ENCODE data around the gene STARD5. TPM values are rescaled to one million over a fixed set of nuclear protein-coding genes. Genes with fewer than 3 reads are reported as not detected.

STARD5 gene
- total RNA-seq, 1 experiment from 2014 or later: 0.41 TPM

DNA sequence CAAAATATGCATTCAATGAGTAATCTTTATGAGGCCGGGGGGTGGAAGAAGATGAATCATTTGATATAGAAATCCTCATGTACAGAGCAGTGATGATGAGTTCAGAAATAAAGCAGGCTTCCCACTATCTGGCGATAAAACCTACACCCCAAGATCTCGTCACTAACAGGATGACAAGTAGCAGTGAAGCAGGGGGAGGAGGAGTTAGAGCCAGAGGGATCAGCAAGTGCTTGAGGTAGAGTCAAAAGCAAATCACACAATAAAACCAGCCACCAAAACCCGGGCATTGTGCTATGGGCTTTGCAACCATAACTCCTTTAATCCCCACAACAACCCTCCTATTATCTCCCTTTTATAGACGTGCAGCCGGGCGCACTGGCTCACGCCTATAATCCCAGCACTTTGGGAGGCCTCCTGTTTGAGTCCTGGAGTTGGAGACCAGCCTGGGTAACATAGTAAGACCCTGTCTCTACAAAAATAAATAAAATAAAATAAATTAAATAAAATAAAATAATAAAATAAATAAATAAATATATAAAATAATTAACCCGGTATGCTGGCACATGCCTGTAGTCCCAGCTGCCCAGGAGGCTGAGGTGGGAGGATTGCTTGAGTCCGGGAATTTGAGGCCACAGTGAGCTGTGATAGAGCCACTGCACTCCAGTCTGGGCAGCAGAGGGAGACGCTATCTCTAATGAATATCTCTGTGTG lies 53.0 kb downstream of the STARD5 start:
- H3K4me3 ChIP-seq: no peak overlapping the region
- H4K20me1 ChIP-seq (ENCODE audit: insufficient read depth): no peaks in the 10 kb centered on the region
- no peaks in the 10 kb centered on the region for H3K79me2 ChIP-seq (ENCODE audit: low read depth)
- no peaks in the 10 kb centered on the region for H3K9me3 ChIP-seq (ENCODE audit: insufficient read depth, low read depth)
- POLR2A ChIA-PET (ENCODE audit: unreplicated experiment): no interaction called here
- no peak for TF ChIP-seq EZH2 (IDR thresholded peaks at IDR 0.05; ENCODE audit: low read depth)
- TF ChIP-seq, protein P1, sequence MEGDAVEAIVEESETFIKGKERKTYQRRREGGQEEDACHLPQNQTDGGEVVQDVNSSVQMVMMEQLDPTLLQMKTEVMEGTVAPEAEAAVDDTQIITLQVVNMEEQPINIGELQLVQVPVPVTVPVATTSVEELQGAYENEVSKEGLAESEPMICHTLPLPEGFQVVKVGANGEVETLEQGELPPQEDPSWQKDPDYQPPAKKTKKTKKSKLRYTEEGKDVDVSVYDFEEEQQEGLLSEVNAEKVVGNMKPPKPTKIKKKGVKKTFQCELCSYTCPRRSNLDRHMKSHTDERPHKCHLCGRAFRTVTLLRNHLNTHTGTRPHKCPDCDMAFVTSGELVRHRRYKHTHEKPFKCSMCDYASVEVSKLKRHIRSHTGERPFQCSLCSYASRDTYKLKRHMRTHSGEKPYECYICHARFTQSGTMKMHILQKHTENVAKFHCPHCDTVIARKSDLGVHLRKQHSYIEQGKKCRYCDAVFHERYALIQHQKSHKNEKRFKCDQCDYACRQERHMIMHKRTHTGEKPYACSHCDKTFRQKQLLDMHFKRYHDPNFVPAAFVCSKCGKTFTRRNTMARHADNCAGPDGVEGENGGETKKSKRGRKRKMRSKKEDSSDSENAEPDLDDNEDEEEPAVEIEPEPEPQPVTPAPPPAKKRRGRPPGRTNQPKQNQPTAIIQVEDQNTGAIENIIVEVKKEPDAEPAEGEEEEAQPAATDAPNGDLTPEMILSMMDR (conservative IDR thresholded peaks at IDR 0.05): no peak
- CTCF ChIA-PET: no interaction called here
- no peaks in the 10 kb centered on the region for H3K9me2 ChIP-seq (ENCODE audit: insufficient read depth)
- intact Hi-C loops (cut with micrococcal nuclease; ENCODE audit: unreplicated experiment): no loop called here
- no peak overlapping the region for H3K27ac ChIP-seq
- no peaks in the 10 kb centered on the region for H3K36me3 ChIP-seq (ENCODE audit: low read depth)
- H3K4me2 ChIP-seq: no peak overlapping the region
- H3K27me3 ChIP-seq (ENCODE audit: insufficient read depth, low read depth): peaks cover 57% of the 10 kb centered on the region
- no TSS peak for BruUV-seq (replicated peaks)
- H2AFZ ChIP-seq: no peak overlapping the region
- no peak for DNase-seq
- H3F3A ChIP-seq (ENCODE audit: insufficient read depth, low read depth): no peaks in the 10 kb centered on the region
- H3K4me1 ChIP-seq (replicated peaks; ENCODE audit: insufficient read depth): no peaks in the 10 kb centered on the region

DNA sequence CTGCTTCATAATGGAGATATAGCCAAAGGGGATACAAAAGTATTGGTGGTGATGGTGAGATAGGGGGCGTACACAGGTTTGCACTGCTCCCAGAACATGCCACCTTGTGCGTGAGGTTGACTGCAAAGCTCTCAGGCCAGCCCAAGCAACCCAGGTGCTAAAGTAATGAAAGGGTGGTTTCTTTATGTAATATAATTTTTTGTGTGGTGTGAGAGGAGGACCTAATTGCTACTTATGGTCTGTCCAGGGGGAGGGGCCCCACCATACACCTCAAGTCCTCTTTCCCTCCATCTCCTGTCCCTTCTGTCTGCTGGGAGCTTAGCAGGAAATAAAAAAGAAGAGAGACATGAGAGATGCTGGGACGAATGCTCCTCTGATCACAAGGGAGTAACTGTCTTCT lies 53.8 kb downstream of the STARD5 start:
- H3K36me3 ChIP-seq (ENCODE audit: low read depth): no peaks in the 10 kb centered on the region
- BruUV-seq (replicated peaks): no TSS peak
- no peaks in the 10 kb centered on the region for H4K20me1 ChIP-seq (ENCODE audit: insufficient read depth)
- no peak overlapping the region for H3K4me2 ChIP-seq
- no peaks in the 10 kb centered on the region for H3K4me1 ChIP-seq (replicated peaks; ENCODE audit: insufficient read depth)
- intact Hi-C loops (cut with micrococcal nuclease; ENCODE audit: unreplicated experiment): no loop called here
- H3K4me3 ChIP-seq: no peak overlapping the region
- no peaks in the 10 kb centered on the region for H3F3A ChIP-seq (ENCODE audit: insufficient read depth, low read depth)
- H3K79me2 ChIP-seq (ENCODE audit: low read depth): no peaks in the 10 kb centered on the region
- TF ChIP-seq, protein P1 (conservative IDR thresholded peaks at IDR 0.05): no peak
- no peak for TF ChIP-seq EZH2 (IDR thresholded peaks at IDR 0.05; ENCODE audit: low read depth)
- ChIA-PET POLR2A (ENCODE audit: unreplicated experiment) (no interaction called here), CTCF (no interaction called here)
- peaks cover 62% of the 10 kb centered on the region for H3K27me3 ChIP-seq (ENCODE audit: insufficient read depth, low read depth)
- no peaks in the 10 kb centered on the region for H3K9me3 ChIP-seq (ENCODE audit: insufficient read depth, low read depth)
- H3K9me2 ChIP-seq (ENCODE audit: insufficient read depth): no peaks in the 10 kb centered on the region
- H3K27ac ChIP-seq: no peak overlapping the region
- DNase-seq: no peak
- no peak overlapping the region for H2AFZ ChIP-seq

GRCh38 chr15:81268881-81269601 lies 54.9 kb downstream of the STARD5 start:
- intact Hi-C loops (cut with micrococcal nuclease; ENCODE audit: unreplicated experiment): loop anchor here (5.0 to 10.0 kb wide), 4 partner anchors 112 to 1027 kb away; no protein-coding TSS in a partner anchor

More at GRCh38 chr15:81268881-81269601, 54.9 kb downstream of the STARD5 start:
- H3K27ac ChIP-seq: no peak overlapping the region
- ChIA-PET CTCF (interaction anchor here (0.7 kb wide), 1 partner anchor 130 kb away, joined by 3 read pairs; no protein-coding TSS in a partner anchor), POLR2A (ENCODE audit: unreplicated experiment) (no interaction called here)
- H3K36me3 ChIP-seq (ENCODE audit: low read depth): no peaks in the 10 kb centered on the region
- H3K4me2 ChIP-seq: no peak overlapping the region
- no peaks in the 10 kb centered on the region for H3K9me3 ChIP-seq (ENCODE audit: insufficient read depth, low read depth)
- H4K20me1 ChIP-seq (ENCODE audit: insufficient read depth): no peaks in the 10 kb centered on the region
- BruUV-seq (replicated peaks): no TSS peak
- no peak overlapping the region for H2AFZ ChIP-seq
- H3F3A ChIP-seq (ENCODE audit: insufficient read depth, low read depth): no peaks in the 10 kb centered on the region
- H3K4me3 ChIP-seq: no peak overlapping the region
- no peaks in the 10 kb centered on the region for H3K9me2 ChIP-seq (ENCODE audit: insufficient read depth)
- H3K79me2 ChIP-seq (ENCODE audit: low read depth): no peaks in the 10 kb centered on the region
- no peak for TF ChIP-seq EZH2 (IDR thresholded peaks at IDR 0.05; ENCODE audit: low read depth)
- TF ChIP-seq, protein P1 (conservative IDR thresholded peaks at IDR 0.05): no peak
- H3K27me3 ChIP-seq (ENCODE audit: insufficient read depth, low read depth): peaks cover 71% of the 10 kb centered on the region
- no peak for DNase-seq
- H3K4me1 ChIP-seq (replicated peaks; ENCODE audit: insufficient read depth): no peaks in the 10 kb centered on the region

Measured in PC-9 (cell line).